Measurements from ENCODE around the gene BBS2.

The BBS2 gene

DNA sequence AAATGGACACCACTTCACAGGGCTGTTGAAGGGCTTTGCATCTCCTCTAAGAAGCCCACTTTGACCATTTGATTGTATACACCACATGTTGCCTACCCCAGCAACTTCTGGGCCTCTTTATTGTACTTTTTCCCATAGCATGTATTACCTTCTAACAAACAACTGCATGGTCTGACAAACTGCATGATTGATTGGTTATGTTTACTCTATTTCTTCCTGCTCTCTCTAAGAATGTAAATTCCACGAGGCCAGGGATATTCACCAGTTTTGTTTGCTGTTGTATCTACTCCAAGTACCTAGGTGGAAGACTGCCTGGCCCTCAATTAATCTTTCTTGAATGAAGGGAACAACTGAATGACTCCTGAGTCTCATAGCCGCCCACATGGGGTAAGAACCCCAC, 22.2 kb upstream of the BBS2 start:
- DNase-seq (ENCODE audit: low read depth) = no peak
- TF ChIP-seq, protein P1, sequence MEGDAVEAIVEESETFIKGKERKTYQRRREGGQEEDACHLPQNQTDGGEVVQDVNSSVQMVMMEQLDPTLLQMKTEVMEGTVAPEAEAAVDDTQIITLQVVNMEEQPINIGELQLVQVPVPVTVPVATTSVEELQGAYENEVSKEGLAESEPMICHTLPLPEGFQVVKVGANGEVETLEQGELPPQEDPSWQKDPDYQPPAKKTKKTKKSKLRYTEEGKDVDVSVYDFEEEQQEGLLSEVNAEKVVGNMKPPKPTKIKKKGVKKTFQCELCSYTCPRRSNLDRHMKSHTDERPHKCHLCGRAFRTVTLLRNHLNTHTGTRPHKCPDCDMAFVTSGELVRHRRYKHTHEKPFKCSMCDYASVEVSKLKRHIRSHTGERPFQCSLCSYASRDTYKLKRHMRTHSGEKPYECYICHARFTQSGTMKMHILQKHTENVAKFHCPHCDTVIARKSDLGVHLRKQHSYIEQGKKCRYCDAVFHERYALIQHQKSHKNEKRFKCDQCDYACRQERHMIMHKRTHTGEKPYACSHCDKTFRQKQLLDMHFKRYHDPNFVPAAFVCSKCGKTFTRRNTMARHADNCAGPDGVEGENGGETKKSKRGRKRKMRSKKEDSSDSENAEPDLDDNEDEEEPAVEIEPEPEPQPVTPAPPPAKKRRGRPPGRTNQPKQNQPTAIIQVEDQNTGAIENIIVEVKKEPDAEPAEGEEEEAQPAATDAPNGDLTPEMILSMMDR (IDR thresholded peaks at IDR 0.05; ENCODE audit: control insufficient read depth, insufficient read depth, low read depth, low read length, missing control alignments) = no peak
- H3K4me3 ChIP-seq (ENCODE audit: control insufficient read depth, low read depth, low read length) = no peak overlapping the region

DNA sequence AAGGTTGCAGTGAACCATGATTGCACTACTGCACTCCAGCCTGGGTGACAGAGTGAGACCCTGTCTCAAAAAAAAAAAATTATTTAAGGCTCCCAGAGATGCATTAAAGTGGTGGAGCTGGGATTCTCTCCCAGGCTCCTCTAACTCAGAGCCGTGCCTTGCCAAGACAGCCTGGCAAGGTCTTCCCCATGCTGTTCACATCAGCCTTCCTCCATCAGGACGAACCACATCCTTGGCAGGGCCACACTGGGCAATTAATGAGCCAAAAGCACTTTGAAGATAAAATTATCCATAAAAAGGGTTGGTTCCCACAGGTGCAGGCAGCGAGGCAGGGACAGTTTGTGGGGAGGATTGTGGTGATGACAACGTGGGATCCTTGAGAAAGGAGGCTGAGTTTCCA, 19.8 kb upstream of the BBS2 start:
- TF ChIP-seq, protein P1 (IDR thresholded peaks at IDR 0.05; ENCODE audit: control insufficient read depth, insufficient read depth, low read depth, low read length, missing control alignments) = no peak
- no peak overlapping the region for H3K4me3 ChIP-seq (ENCODE audit: control insufficient read depth, low read depth, low read length)
- no peak for DNase-seq (ENCODE audit: low read depth)

DNA sequence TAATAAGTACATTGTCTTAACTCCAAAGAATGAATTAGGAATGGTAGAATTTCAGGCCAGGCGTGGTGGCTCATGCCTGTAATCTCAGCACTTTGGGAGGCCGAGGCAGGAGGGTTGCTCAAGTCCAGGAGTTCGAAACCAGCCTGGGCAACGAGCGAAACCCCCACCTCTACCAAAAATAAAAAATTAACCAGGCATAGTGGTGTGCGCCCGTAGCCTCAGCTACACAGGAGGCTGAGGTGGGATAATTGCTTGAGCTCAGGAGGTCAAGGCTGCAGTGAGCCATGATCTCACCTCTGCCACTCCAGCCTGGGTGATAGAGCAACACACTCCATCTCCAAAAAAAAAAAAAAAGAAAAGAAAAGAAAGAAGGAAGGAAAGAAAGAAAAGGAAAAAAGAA, 18.5 kb upstream of the BBS2 start:
- TF ChIP-seq, protein P1 (IDR thresholded peaks at IDR 0.05; ENCODE audit: control insufficient read depth, insufficient read depth, low read depth, low read length, missing control alignments) = no peak
- no peak for DNase-seq (ENCODE audit: low read depth)
- no peak overlapping the region for H3K4me3 ChIP-seq (ENCODE audit: control insufficient read depth, low read depth, low read length)

DNA sequence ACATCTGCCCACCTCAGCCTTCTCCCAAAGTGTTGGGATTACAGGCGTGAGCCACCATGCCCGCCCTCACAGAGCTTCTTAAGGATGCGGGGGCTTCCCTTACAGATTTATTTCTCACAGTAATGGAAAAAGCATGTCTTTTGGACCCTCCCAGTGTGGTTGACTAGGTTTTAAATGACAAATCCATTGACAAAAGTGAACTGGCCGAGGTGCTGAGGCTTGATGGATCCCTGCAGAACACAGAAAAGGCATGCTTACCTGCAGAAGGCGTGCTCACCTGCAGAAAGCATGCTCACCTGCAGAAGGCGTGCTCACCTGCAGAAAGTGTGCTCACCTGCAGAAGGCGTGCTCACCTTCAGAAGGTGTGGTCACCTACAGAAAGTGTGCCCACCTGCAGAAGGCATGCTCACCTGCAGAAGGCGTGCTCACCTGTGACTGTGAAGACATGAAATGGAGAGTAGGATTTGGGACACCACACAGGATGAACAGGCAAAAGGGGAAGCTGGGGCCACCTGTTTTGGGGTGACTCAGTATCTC, 15.1 kb upstream of the BBS2 start:
- H3K4me3 ChIP-seq (ENCODE audit: control insufficient read depth, low read depth, low read length) = no peak overlapping the region
- TF ChIP-seq, protein P1 (IDR thresholded peaks at IDR 0.05; ENCODE audit: control insufficient read depth, insufficient read depth, low read depth, low read length, missing control alignments) = no peak
- DNase-seq (ENCODE audit: low read depth) = no peak

DNA sequence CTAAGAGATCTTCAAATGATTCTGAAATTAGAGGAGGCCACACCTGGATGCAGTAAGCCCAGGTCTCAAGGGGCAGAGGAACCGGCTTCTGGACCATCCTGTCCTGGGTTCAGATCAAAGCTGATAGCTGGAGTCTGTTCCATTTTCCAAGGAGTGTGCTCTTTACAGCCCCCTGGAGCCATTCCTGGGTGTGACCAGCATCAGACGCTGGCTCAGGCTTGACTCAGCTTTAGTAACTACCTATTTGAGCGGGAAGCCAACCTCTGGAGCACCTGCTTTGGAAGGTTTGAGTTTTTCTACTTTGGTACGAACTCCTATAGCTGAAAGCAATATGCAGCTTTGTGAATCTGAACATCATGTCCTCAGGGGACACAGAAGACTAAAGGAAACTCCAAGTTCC, 12.9 kb upstream of the BBS2 start:
- H3K4me3 ChIP-seq (ENCODE audit: control insufficient read depth, low read depth, low read length) = no peak overlapping the region
- DNase-seq (ENCODE audit: low read depth) = no peak
- TF ChIP-seq, protein P1 (IDR thresholded peaks at IDR 0.05; ENCODE audit: control insufficient read depth, insufficient read depth, low read depth, low read length, missing control alignments) = no peak

DNA sequence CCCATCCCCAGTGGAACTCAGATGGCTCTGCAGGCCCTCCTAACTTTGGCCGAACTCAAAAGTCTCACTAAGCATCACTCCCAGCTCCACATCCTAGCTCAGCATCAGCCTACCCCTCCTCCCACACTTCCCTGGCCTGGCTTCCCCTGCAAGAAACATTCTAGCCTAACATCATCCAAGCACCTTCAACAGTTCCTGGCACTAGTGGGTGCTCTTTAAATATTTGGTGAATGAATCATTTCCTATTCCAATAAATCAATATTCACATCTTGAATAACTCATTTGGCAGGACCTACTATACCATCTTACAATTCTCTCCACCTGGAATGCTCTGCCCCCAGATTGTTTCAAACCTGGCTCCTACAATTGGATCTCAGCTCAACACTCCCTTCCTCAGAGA, 11.0 kb upstream of the BBS2 start:
- TF ChIP-seq, protein P1 (IDR thresholded peaks at IDR 0.05; ENCODE audit: control insufficient read depth, insufficient read depth, low read depth, low read length, missing control alignments) = no peak
- no peak overlapping the region for H3K4me3 ChIP-seq (ENCODE audit: control insufficient read depth, low read depth, low read length)
- DNase-seq (ENCODE audit: low read depth) = no peak

DNA sequence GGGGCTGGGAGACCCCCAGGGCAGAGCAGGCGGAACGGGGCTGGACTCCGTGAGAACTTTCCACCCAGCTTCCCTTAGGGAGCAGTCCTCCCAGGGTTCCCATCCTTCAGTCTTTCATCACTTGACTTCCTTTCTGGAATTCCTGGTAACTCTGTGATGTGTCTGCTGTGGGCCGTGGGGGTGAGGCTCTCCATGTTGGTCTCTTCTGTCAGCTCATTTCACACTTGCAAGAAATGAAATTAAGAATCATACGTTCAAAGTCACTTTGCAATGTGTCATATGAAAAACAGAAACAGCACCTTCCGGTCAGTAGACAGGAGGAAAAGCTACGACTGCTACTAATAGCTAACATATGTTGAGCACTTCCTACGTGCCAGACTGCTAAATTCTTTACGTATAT, 5.4 kb upstream of the BBS2 start:
- no peak overlapping the region for H3K4me3 ChIP-seq (ENCODE audit: control insufficient read depth, low read depth, low read length)
- peak; percentile 17 for DNase-seq (ENCODE audit: low read depth)
- TF ChIP-seq, protein P1 (IDR thresholded peaks at IDR 0.05; ENCODE audit: control insufficient read depth, insufficient read depth, low read depth, low read length, missing control alignments) = no peak
